GM06990 (cell line): ENCODE data around the gene LMX1B.

Source experiments
- DNase-seq: peaks from one replicate; pipeline ENCODE4 v3.0.0-alpha.2; 2011; ENCODE audit not compliant: insufficient read length; ENCODE audit errors: extremely low read depth
- H3K27me3 ChIP-seq: replicated peaks from 2 replicates; pipeline ENCODE4 v1.6.0; 2011; ENCODE audit warnings: low read length; ENCODE audit not compliant: control insufficient read depth, insufficient read depth
- H3K36me3 ChIP-seq: 2 replicates; pipeline ENCODE4 v1.5.1; 2011; ENCODE audit warnings: low read length; ENCODE audit not compliant: control insufficient read depth, insufficient read depth
- H3K4me3 ChIP-seq: replicated peaks from 2 replicates; pipeline ENCODE4 v1.5.1; 2011; ENCODE audit warnings: low read depth, mild to moderate bottlenecking, control low read depth, low read length
- TF ChIP-seq, protein P1 (sequence below): IDR thresholded peaks from 2 replicates; pipeline ENCODE4 v1.5.1; 2011; ENCODE audit warnings: low read length, control low read depth, mild to moderate bottlenecking, inconsistent platforms; ENCODE audit not compliant: insufficient read depth, poor library complexity, severe bottlenecking

LMX1B gene

GRCh38 chr9:126733005-126733404, 119.3 kb downstream of the LMX1B start:
- TF ChIP-seq, protein P1, sequence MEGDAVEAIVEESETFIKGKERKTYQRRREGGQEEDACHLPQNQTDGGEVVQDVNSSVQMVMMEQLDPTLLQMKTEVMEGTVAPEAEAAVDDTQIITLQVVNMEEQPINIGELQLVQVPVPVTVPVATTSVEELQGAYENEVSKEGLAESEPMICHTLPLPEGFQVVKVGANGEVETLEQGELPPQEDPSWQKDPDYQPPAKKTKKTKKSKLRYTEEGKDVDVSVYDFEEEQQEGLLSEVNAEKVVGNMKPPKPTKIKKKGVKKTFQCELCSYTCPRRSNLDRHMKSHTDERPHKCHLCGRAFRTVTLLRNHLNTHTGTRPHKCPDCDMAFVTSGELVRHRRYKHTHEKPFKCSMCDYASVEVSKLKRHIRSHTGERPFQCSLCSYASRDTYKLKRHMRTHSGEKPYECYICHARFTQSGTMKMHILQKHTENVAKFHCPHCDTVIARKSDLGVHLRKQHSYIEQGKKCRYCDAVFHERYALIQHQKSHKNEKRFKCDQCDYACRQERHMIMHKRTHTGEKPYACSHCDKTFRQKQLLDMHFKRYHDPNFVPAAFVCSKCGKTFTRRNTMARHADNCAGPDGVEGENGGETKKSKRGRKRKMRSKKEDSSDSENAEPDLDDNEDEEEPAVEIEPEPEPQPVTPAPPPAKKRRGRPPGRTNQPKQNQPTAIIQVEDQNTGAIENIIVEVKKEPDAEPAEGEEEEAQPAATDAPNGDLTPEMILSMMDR = no peak
- no peak overlapping the region for H3K4me3 ChIP-seq
- no peaks in the 10 kb centered on the region for H3K36me3 ChIP-seq
- DNase-seq = no peak
- H3K27me3 ChIP-seq = no peaks in the 10 kb centered on the region

DNA sequence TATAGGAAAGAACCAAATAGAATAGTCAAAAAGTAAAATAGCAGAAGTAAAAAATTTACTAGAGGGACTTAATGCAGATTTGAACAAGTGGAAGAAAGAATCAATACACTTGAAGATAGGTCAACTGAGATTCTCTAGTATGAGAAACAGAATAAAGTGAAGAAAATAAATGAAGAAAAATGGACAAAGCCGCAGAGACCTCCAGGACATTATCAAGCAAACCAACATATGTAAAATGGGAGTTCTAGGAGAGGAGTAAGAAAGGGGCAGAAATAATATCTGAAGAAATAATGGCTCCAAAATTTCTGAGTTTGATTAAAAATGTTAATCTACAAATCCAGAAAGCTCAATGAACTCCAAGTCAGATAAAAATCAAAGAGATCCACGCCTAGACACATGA, 121.1 kb downstream of the LMX1B start:
- no peak overlapping the region for H3K4me3 ChIP-seq

GRCh38 chr9:126735482-126735881, 121.8 kb downstream of the LMX1B start:
- Histone ChIP-seq H3K27me3 (no peaks in the 10 kb centered on the region), H3K36me3 (no peaks in the 10 kb centered on the region), H3K4me3 (no peak overlapping the region)
- TF ChIP-seq, protein P1 = no peak
- DNase-seq = no peak

More for the DNA sequence above, 121.1 kb downstream of the LMX1B start:
- TF ChIP-seq, protein P1 = no peak
- no peaks in the 10 kb centered on the region for H3K27me3 ChIP-seq
- no peaks in the 10 kb centered on the region for H3K36me3 ChIP-seq
- DNase-seq = no peak

DNA sequence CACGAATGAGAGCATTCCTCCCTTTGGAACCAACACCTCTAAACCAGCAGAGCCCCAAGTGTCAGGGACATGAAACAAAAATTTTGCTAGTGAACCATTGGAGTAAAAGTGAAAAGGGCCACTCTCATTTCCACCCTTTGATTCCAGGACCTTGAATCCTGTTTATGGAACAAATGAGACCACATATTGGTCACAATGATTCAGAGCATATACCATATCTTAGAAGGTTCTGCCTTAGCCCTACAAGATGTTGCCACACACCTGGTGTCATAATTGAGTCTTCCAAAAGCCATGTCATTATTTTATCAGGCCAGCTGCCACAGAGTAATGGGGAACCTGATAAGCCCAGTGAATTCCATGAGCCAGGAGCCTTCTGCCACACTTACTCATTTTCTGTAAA, 124.8 kb downstream of the LMX1B start:
- no peaks in the 10 kb centered on the region for H3K27me3 ChIP-seq
- no peak for DNase-seq
- no peaks in the 10 kb centered on the region for H3K36me3 ChIP-seq
- TF ChIP-seq, protein P1 = no peak
- H3K4me3 ChIP-seq = no peak overlapping the region

DNA sequence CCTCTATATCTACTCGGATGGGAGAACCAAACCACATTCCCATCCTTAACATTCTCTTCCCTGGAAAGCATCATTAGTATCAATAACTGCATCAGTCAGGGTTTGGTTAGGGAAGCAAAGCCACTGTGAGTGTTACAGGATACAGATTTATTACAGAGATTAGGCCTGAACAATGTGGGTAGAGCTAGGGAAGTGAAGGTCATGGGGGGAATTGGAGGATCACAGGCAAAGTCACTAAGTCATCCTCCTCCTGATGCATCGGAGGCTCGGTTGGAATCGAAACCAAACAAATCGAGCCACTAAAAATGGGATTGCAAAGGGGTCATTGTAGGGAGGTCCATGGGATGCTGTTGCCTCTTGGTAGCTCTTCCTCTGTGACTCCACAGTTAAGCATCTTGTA, 129.3 kb downstream of the LMX1B start:
- Histone ChIP-seq H3K4me3 (no peak overlapping the region), H3K27me3 (no peaks in the 10 kb centered on the region), H3K36me3 (no peaks in the 10 kb centered on the region)
- TF ChIP-seq, protein P1 = no peak
- DNase-seq = no peak
